Activated CD8-positive, alpha-beta memory T cell treated with anti-CD3 and anti-CD28 coated beads for 1 hour (primary cell): ENCODE data around the gene F2.

ENCODE experiments used
- DNase-seq, 2 donors: peaks; one replicate each; pipeline ENCODE4 v3.0.0-alpha.2; 2020; ENCODE audit warnings: low read depth in 1 of 2; ENCODE audit errors: extremely low read depth in 1 of 2

Gene F2

GRCh38 chr11:46737699-46738098, 18.7 kb downstream of the F2 start:
- DNase-seq, result no peak

- DNase-seq, result no peak
These were observed 19.9 kb downstream of the F2 start for GRCh38 chr11:46738887-46739286.

- no peak for DNase-seq
These were observed 22.8 kb downstream of the F2 start for GRCh38 chr11:46741600-46742484.

GRCh38 chr11:46743043-46743442, 24.0 kb downstream of the F2 start:
- DNase-seq, result no peak

- no peak for DNase-seq
These were observed 24.8 kb downstream of the F2 start for GRCh38 chr11:46743693-46744339.

- no peak for DNase-seq
These were observed 26.3 kb downstream of the F2 start for GRCh38 chr11:46745328-46745727.

- no peak for DNase-seq
These were observed 27.0 kb downstream of the F2 start for GRCh38 chr11:46745995-46746394.

GRCh38 chr11:46747150-46747549, 28.1 kb downstream of the F2 start:
- DNase-seq, result no peak

- no peak for DNase-seq
These were observed 36.9 kb downstream of the F2 start for GRCh38 chr11:46755962-46756361.

GRCh38 chr11:46759196-46759595, 40.2 kb downstream of the F2 start:
- no peak for DNase-seq

GRCh38 chr11:46760429-46761128, 41.6 kb downstream of the F2 start:
- no peak for DNase-seq

- DNase-seq, result no peak
These were observed 42.8 kb downstream of the F2 start for GRCh38 chr11:46761807-46762206.

GRCh38 chr11:46762248-46762647, 43.2 kb downstream of the F2 start:
- DNase-seq, result no peak

- DNase-seq, result no peak
These were observed 47.6 kb downstream of the F2 start for GRCh38 chr11:46766656-46767055.

- no peak for DNase-seq
These were observed 50.7 kb downstream of the F2 start for GRCh38 chr11:46769636-46770221.

GRCh38 chr11:46776878-46777277, 57.9 kb downstream of the F2 start:
- no peak for DNase-seq

GRCh38 chr11:46778416-46778815, 59.4 kb downstream of the F2 start:
- no peak for DNase-seq
